ENCODE results near the gene CDC37L1.

GRCh38 chr9:4678679-4679267 is 596 bp upstream of the CDC37L1 start:
- TF ChIP-seq EZH2phosphoT487 (IDR thresholded peaks at IDR 0.05; ENCODE audit: insufficient read depth, low read depth) (no peak), EZH2 (IDR thresholded peaks at IDR 0.05; ENCODE audit: insufficient read depth, poor library complexity, severe bottlenecking) (no peak)
